SH-SY5Y (cell line): ENCODE measurements around the gene PPHLN1.

Experiments
- GATA2 ChIP-seq: IDR thresholded peaks from 2 replicates; pipeline ENCODE4 v1.6.1; 2011; ENCODE audit warnings: mild to moderate bottlenecking, low read depth, low read length
- GATA3 ChIP-seq: IDR thresholded peaks from 2 replicates; pipeline ENCODE4 v1.6.1; 2011; ENCODE audit warnings: low read depth, mild to moderate bottlenecking, low read length, moderate library complexity

The PPHLN1 gene

GRCh38 chr12:42442311-42442759 is 116.4 kb downstream of the PPHLN1 start:
- TF ChIP-seq GATA3 (no peak), GATA2 (no peak)

DNA sequence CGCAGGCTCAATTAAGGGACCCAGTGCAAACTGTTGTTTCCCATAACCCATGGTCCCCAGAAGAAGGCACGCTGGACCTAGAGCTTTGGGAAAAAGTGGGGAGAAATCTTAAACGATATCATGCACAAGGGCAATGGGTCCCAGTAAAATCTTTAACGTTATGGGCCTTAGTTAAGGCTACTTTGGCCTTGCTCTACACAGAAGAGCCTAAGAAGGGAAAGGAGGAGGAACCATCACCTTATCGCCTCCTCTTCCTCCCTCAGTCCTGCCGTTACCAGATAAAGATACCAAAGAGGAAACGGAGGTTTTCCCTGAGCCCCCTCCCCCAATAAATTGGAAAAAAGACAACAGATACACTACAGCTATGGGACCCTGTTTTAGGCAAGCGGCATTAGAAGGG is 116.9 kb downstream of the PPHLN1 start:
- TF ChIP-seq GATA3, result no peak
- no peak for TF ChIP-seq GATA2

- TF ChIP-seq GATA3, result no peak
- no peak for TF ChIP-seq GATA2
Observed at GRCh38 chr12:42444192-42444943, 118.4 kb downstream of the PPHLN1 start.

DNA sequence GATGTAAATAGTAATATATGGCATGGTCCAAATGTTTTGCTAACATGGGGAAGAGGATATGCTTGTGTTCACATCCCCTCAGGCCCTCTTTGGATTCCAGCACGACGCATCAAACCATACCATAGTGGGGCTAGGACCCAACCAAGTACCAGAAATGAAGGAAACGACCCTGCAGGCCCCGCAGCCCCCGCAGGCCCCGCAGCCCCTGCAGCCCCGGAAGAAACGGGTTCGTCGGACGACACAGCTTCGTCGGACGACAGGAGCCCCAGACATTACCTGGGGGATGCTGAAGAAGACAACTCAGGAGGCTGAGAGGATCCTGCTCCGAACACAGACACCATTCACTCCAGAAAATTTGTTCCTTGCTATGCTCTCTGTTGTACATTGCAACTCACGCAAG is 119.9 kb downstream of the PPHLN1 start:
- TF ChIP-seq GATA2, result no peak
- no peak for TF ChIP-seq GATA3

DNA sequence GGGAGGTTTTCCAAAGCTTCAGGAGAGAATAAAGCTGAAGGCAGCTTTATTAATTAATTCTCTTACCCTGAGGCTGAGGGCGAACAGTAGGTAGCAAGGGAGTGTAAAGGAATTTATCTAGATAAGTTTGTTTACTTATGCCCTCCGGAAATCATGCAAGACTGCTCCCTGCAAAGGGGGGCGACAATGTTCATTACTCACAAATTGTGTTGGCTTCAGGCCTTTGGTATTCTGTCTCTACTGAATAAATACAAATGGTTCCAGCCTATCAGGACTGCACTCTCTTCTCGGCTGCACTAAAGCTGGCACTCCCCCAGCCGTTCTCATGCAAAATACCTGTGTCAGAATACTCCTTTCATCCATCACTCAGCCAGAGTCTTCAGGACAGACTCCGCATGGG is 120.8 kb downstream of the PPHLN1 start:
- no peak for TF ChIP-seq GATA2
- no peak for TF ChIP-seq GATA3

DNA sequence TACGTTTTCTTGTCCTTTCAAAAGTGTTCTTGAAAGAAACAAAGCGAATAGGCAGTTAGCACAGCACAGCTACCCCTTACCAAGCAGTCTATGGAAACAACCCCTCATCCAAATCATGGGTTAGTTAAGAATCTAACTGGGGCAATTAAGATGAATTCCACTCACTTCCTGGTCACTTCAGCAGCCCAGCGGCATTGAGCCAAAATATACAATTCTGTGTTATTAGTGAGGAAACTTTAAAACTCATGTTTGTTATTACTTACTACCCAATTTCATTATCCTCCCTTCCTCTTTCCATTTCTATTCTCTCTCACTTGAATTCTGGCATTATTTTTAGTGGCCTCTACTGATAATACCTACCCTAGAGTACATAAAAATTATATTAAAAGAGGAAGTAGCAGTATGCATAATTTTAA is 121.4 kb downstream of the PPHLN1 start:
- TF ChIP-seq GATA2, result no peak
- no peak for TF ChIP-seq GATA3

GRCh38 chr12:42448841-42449240 is 122.9 kb downstream of the PPHLN1 start:
- no peak for TF ChIP-seq GATA2
- TF ChIP-seq GATA3, result no peak

DNA sequence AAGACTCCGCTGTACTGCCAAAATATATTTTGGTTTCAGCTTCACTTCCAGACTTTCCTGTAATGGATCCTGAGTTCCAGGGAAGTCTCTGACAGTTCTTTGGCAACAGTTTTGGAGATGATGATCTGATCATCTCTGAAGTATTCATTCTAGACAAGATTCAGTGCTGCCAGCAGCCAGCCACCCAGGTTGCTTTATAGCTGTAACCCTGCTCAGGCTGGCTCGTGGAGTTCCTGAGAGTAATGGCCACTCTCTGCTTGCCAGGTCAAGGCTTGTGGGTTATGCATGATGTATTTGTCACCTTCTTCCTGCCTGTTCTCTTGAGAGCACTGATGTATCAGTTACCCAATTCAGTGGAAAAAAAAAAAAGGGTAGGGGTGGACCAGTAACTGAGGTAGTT is 124.3 kb downstream of the PPHLN1 start:
- TF ChIP-seq GATA3 (no peak), GATA2 (no peak)

- no peak for TF ChIP-seq GATA2
- no peak for TF ChIP-seq GATA3
Observed at GRCh38 chr12:42458575-42458974, 132.6 kb downstream of the PPHLN1 start.

- TF ChIP-seq GATA3 (no peak), GATA2 (no peak)
Observed at GRCh38 chr12:42459336-42459847, 133.4 kb downstream of the PPHLN1 start.

GRCh38 chr12:42462486-42462885 is 136.5 kb downstream of the PPHLN1 start:
- TF ChIP-seq GATA3 (no peak), GATA2 (no peak)

- no peak for TF ChIP-seq GATA3
- no peak for TF ChIP-seq GATA2
Observed at GRCh38 chr12:42463671-42464070, 137.7 kb downstream of the PPHLN1 start.

DNA sequence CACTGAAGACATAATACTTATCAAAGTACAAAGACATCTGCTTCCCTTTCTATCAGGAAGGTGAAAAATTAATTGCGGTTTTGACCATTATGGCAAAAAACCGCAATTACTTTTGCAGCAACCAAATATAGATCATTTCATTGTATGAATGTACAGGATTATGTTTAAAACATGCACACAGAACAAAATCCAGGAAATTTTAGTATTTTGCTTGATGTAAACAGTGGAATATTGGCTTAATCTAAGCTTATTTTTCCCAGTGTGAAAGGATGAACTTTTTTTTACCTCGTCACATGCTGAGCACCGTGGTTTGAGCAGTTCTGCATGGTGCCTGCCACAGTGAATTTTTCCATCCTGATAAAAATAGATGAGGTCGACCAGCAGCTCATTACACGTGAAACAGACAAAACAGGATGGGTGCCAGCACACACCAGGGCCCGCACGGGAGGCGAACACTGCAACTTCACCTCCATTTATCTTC is 142.4 kb downstream of the PPHLN1 start:
- TF ChIP-seq GATA3, result no peak
- no peak for TF ChIP-seq GATA2

GRCh38 chr12:42468921-42469320 is 143.0 kb downstream of the PPHLN1 start:
- TF ChIP-seq GATA3 (no peak), GATA2 (no peak)

DNA sequence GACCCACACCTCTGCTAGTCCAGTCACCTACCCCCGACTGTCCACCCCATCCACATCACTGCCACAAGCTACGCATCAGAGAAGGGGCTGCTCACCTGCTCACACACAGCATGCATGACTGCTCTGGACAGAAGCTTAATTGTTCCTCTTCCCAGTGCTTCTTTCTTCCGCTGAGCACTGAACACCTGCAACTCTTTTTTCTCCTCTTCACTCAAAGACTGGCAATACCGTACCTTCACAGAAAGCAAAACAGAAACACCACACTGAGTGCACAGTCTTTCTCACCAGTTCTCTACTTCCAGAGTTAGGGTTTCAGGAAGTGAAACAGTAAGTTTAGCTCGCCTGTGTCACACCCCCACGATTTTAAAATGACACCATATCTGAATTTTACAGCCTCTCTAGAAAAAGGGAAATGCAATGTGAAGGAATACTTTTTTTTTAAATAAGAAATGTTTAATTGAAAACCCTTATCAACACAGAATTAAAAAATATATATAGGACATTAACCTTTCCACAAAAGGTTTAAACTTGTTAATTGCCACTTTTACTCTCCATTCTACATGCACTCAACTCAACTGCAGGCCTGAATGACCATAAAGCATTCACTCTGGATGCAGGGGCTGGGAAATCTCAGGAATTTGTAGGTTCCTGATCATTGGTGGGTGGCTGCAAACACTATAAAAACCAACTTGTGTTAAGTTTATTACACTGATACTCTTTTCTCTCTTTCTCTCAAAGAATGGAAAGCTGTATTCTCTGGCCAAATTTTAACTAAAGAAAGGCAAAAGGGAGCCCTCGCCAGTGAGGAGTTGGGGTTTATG is 143.6 kb downstream of the PPHLN1 start:
- TF ChIP-seq GATA3, result no peak
- no peak for TF ChIP-seq GATA2

GRCh38 chr12:42472376-42472775 is 146.4 kb downstream of the PPHLN1 start:
- TF ChIP-seq GATA3 (no peak), GATA2 (no peak)
